Adrenal gland (tissue), 12 donors: ENCODE data around the gene PPP2R2C. TPM values are rescaled to one million over a fixed set of nuclear protein-coding genes. Genes with fewer than 3 reads are reported as not detected.

ENCODE experiments used
- DNase-seq, 7 donors: peaks; one replicate each; pipeline ENCODE4 v3.0.0-alpha.2; 2019 to 2020
- H3K27ac ChIP-seq, 5 donors: fragments of 200-600 bp; sonication (generic) in 4 of 5; 1 replicate in 3 of 5; 2 replicates in 2 of 5; pipeline versions ENCODE4 v1.5.1 to v1.8.0; 2016 to 2020; ENCODE audit warnings: mild to moderate bottlenecking in 1 of 5
- H3K27me3 ChIP-seq: fragments of 200-600 bp; 2 replicates; pipeline ENCODE4 v1.8.0; 2021
- H3K36me3 ChIP-seq, 2 donors: fragments of 200-600 bp; replicated peaks in 1 of 2; 1 replicate in 1 of 2; 2 replicates in 1 of 2; pipeline versions ENCODE4 v1.5.1 to v1.8.0; 2018 to 2022
- H3K4me1 ChIP-seq, 2 donors: fragments of 200-600 bp; replicated peaks in 1 of 2; 1 replicate in 1 of 2; 2 replicates in 1 of 2; pipeline versions ENCODE4 v1.5.1 to v1.8.0; 2018 to 2021
- H3K4me3 ChIP-seq, 4 donors: fragments of 200-600 bp; sonication (generic) in 3 of 4; one replicate each; pipeline ENCODE4 v1.5.1; 2016 to 2018
- H3K9me3 ChIP-seq, 3 donors: fragments of 200-600 bp; sonication (generic) in 1 of 3; replicated peaks in 1 of 3; 1 replicate in 2 of 3; 2 replicates in 1 of 3; pipeline versions ENCODE4 v1.5.1 to v1.8.0; 2016 to 2021
- CTCF ChIP-seq, 6 experiments: fragments of 450-650 bp in 4 of 6; fragments of 200-600 bp in 2 of 6; sonication (generic) in 1 of 6; IDR thresholded peaks; 1 replicate in 5 of 6; 2 replicates in 1 of 6; pipeline versions ENCODE4 v1.5.1 to v1.8.0; 2016 to 2021; ENCODE audit warnings: antibody characterized with exemption in 6 of 6, mild to moderate bottlenecking in 2 of 6, moderate library complexity in 1 of 6
- POLR2A ChIP-seq, 2 donors: fragments of 450-650 bp; IDR thresholded peaks; one replicate each; pipeline ENCODE4 v1.6.1; 2017; ENCODE audit warnings: antibody characterized with exemption in 2 of 2, mild to moderate bottlenecking in 2 of 2, moderate library complexity in 1 of 2
- WGBS, 4 donors: extraction: QIAGEN DNeasy Blood & Tissue Kit in 2 of 4; methylation state at CpG; one replicate each; pipeline versions ENCODE4 v1.1.5 to v1.1.7; 2013 to 2017; 5-methylcytosine and 5-hydroxymethylcytosine counted together
- intact Hi-C, 2 donors: fragments of 100-400 bp; cut with DNase I; formaldehyde crosslinking; loops; one replicate each; pipeline versions ENCODE4 v1.14.1 to v1.15.0; 2022 to 2023
- polyA plus RNA-seq, 3 donors: library from polyadenylated mRNA; stranded (reverse); fragments of 200-250 nt in 2 of 3; fragments of 350-450 nt in 1 of 3; fragmentation: Illumina TruSeq in 1 of 3; extraction: RNeasy Lipid Tissue Mini Kit (QIAGEN cat#74804) in 1 of 3; gene quantifications; one replicate each; pipeline ENCODE4 v1.2.3, GENCODE V29; 2013 to 2014
- total RNA-seq, 9 donors: library from RNA; depleted of rRNA in 4 of 9; stranded (reverse); fragments of >200 nt in 4 of 9; fragments of 120-200 nt in 1 of 9; fragmentation: NEBNext Ultra II Directional in 1 of 9; extraction: Animal tissue kit (Norgen Biotek cat#: 25700) in 1 of 9; gene quantifications; one replicate each; pipeline versions ENCODE4 v1.1.0 to v1.2.4, GENCODE V29; 2013 to 2023
- donor health status: healthy with polysubstance abuse.
- donor health status: Bipolar disorder and iron deficiency.
- donor health status: DM: yes; HTN: yes; CAD: no.
- donor health status: DM: no; HTN: no; CAD: no.
- donor health status: DM: no; HTN: no; CAD: no.
- donor health status: DM: yes; HTN: yes; CAD: no.

PPP2R2C gene
- total and polyA plus RNA-seq, 12 donors, result 0.17 to 7.2 (median 2.0) TPM; not detected in 3

GRCh38 chr4:6392407-6392806 is 80.0 kb downstream of the PPP2R2C start:
- H3K27ac ChIP-seq, result no peak overlapping the region
- H3K4me3 ChIP-seq, result no peak overlapping the region
- DNase-seq, result no peak
- no peak for TF ChIP-seq CTCF (IDR thresholded peaks at IDR 0.05)
- no peak for TF ChIP-seq POLR2A (IDR thresholded peaks at IDR 0.05)
- H3K27me3 ChIP-seq, result no peaks in the 10 kb centered on the region
- intact Hi-C loops, result no loop called here
- no peaks in the 10 kb centered on the region for H3K9me3 ChIP-seq
- WGBS, 4 donors, result 89 to 97% (median 94%) methylated on average over 7 of the region's 7 CpGs
- no peaks in the 10 kb centered on the region for H3K4me1 ChIP-seq
- H3K36me3 ChIP-seq, result no peaks in the 10 kb centered on the region

DNA sequence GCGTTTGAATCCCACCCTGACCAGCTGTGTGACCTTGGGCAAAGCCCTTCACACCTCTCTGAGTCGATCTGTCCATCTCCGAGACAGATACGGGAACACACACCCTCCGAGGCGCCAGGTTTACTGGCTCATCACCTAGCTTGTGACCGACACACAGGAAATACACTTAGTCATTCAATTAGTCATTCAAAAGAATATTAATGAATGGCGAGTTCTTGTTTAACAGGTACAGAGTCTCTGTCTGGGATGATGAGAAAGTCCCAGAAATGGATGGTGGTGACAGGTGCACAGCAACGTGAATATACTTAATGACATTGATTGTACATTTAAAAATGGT is 80.6 kb downstream of the PPP2R2C start:
- Histone ChIP-seq H3K36me3 (no peaks in the 10 kb centered on the region), H3K4me3 (no peak overlapping the region), H3K9me3 (no peaks in the 10 kb centered on the region), H3K4me1 (no peaks in the 10 kb centered on the region), H3K27ac (no peak overlapping the region), H3K27me3 (no peaks in the 10 kb centered on the region)
- DNase-seq, result no peak
- WGBS, 4 donors, result 80 to 92% (median 85%) methylated on average over 5 to 9 of the region's 9 CpGs
- TF ChIP-seq CTCF (IDR thresholded peaks at IDR 0.05), result no peak
- TF ChIP-seq POLR2A (IDR thresholded peaks at IDR 0.05), result no peak
- intact Hi-C loops, result no loop called here

- H3K27me3 ChIP-seq, result no peaks in the 10 kb centered on the region
- WGBS, 4 donors, result 67 to 76% (median 74%) methylated on average over 12 to 15 of the region's 15 CpGs
- TF ChIP-seq POLR2A (IDR thresholded peaks at IDR 0.05), result no peak
- no peak for TF ChIP-seq CTCF (IDR thresholded peaks at IDR 0.05)
- no peak overlapping the region for H3K27ac ChIP-seq
- DNase-seq, result no peak
- H3K9me3 ChIP-seq, result no peaks in the 10 kb centered on the region
- no peaks in the 10 kb centered on the region for H3K4me1 ChIP-seq
- no peaks in the 10 kb centered on the region for H3K36me3 ChIP-seq
- intact Hi-C loops, result no loop called here
- H3K4me3 ChIP-seq, result no peak overlapping the region
Observed at GRCh38 chr4:6391186-6391851, 81.1 kb downstream of the PPP2R2C start.

DNA sequence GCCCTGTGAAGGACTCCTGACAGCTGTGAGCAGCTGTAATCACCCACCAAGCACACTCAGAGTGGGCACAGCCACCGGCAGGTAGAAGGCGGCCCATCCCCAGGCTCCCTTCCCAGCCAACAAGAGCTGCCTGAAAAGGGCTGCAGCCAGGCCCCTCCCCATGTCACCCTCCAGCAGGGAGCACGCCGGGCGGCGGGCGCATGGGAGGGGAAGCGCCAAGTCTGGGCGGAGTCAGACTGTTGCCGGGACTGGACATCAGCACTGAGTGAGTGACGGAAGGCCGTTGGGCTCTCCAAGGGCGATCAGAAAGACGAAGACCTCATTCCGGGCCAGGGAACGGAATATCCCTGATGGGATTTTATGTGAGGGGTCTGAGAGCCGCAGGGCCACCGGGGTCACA is 82.1 kb downstream of the PPP2R2C start:
- no peak for TF ChIP-seq CTCF (IDR thresholded peaks at IDR 0.05)
- no peak for TF ChIP-seq POLR2A (IDR thresholded peaks at IDR 0.05)
- Histone ChIP-seq H3K27ac (no peak overlapping the region), H3K27me3 (no peaks in the 10 kb centered on the region), H3K4me3 (no peak overlapping the region), H3K36me3 (no peaks in the 10 kb centered on the region), H3K4me1 (no peaks in the 10 kb centered on the region), H3K9me3 (no peaks in the 10 kb centered on the region)
- WGBS, 4 donors, result 42 to 64% (median 56%) methylated on average over 2 to 18 of the region's 18 CpGs
- intact Hi-C loops, result no loop called here
- no peak for DNase-seq
